CD4-positive, alpha-beta T cell (primary cell): ENCODE data around the gene SEMA5A. TPM values are rescaled to one million over a fixed set of nuclear protein-coding genes. Genes with fewer than 3 reads are reported as not detected.

Experiments used
- ATAC-seq: fragments of 200-7000 bp; cut with Tn5 transposase; one replicate; pipeline ENCODE4 v1.10.0; 2022; ENCODE audit warnings: mild to moderate bottlenecking; ENCODE audit not compliant: poor library complexity
- CTCF ChIA-PET: fragments of 350-600 bp; sonication (Branson Sonifier 250); formaldehyde crosslinking; loops from one replicate; lab custom pipeline; 2021; ENCODE audit warnings: antibody characterized with exemption, inconsistent platforms; lab: Charles Lee
- POLR2A ChIA-PET: fragments of 350-600 bp; sonication (Branson Sonifier 250); formaldehyde crosslinking; loops from one replicate; lab custom pipeline; 2021; ENCODE audit warnings: antibody characterized with exemption, inconsistent platforms; lab: Charles Lee
- DNase-seq, 14 experiments: peaks; one replicate each; pipeline ENCODE4 v3.0.0-alpha.2; 2013 to 2020; ENCODE audit warnings: mixed read lengths in 2 of 14
- H3K27ac ChIP-seq, 2 donors: one replicate each; pipeline versions ENCODE4 v1.5.1 to v1.7.0; 2013; ENCODE audit warnings: low read length in 2 of 2, low read depth in 1 of 2, mild to moderate bottlenecking in 1 of 2
- H3K27me3 ChIP-seq, 2 experiments: 1 replicate in 1 of 2; 2 replicates in 1 of 2; pipeline versions ENCODE4 v1.6.1 to v1.7.0; 2013; ENCODE audit warnings: low read length in 2 of 2, control low read depth in 1 of 2, mild to moderate bottlenecking in 1 of 2, moderate library complexity in 1 of 2; ENCODE audit not compliant: insufficient read depth in 2 of 2, control insufficient read depth in 1 of 2
- H3K36me3 ChIP-seq: one replicate; pipeline ENCODE4 v1.6.1; 2013; ENCODE audit warnings: low read length, control low read depth; ENCODE audit not compliant: insufficient read depth
- H3K4me1 ChIP-seq: one replicate; pipeline ENCODE4 v1.6.1; 2013; ENCODE audit warnings: low read length, control low read depth; ENCODE audit not compliant: insufficient read depth
- H3K4me3 ChIP-seq: one replicate; pipeline ENCODE4 v1.5.1; 2013; ENCODE audit warnings: mild to moderate bottlenecking, low read length, moderate library complexity
- H3K9me3 ChIP-seq, 2 experiments: 1 replicate in 1 of 2; 2 replicates in 1 of 2; pipeline versions ENCODE4 v1.6.1 to v1.7.0; 2013; ENCODE audit warnings: low read length in 2 of 2, mild to moderate bottlenecking in 2 of 2, control low read depth in 1 of 2, moderate library complexity in 1 of 2; ENCODE audit not compliant: control insufficient read depth in 1 of 2, insufficient read depth in 1 of 2
- H3K27ac Mint-ChIP-seq: one replicate; pipeline ENCODE4 v1.8.0; 2020; ENCODE audit warnings: mixed read lengths
- H3K27me3 Mint-ChIP-seq: one replicate; pipeline ENCODE4 v1.8.0; 2021; ENCODE audit warnings: mixed read lengths
- H3K36me3 Mint-ChIP-seq: one replicate; pipeline ENCODE4 v1.8.0; 2021; ENCODE audit warnings: low read depth, mixed read lengths
- H3K4me1 Mint-ChIP-seq: one replicate; pipeline ENCODE4 v1.8.0; 2021; ENCODE audit warnings: low read depth, mixed read lengths
- H3K4me3 Mint-ChIP-seq: one replicate; pipeline ENCODE4 v1.8.0; 2020; ENCODE audit warnings: mild to moderate bottlenecking, mixed read lengths
- H3K9me3 Mint-ChIP-seq: one replicate; pipeline ENCODE4 v1.8.0; 2020; ENCODE audit warnings: mixed read lengths
- CTCF ChIP-seq: fragments of 200-600 bp; IDR thresholded peaks from one replicate; pipeline ENCODE4 v1.8.0; 2022; ENCODE audit warnings: antibody characterized with exemption, mild to moderate bottlenecking
- intact Hi-C, 2 experiments: fragments of 100-400 bp; cut with DNase I in 1 of 2; cut with micrococcal nuclease in 1 of 2; formaldehyde crosslinking; loops; one replicate each; pipeline versions ENCODE4 v1.15.1 to v1.9.0; 2023 to 2025; cut with DNase I, micrococcal nuclease
- total RNA-seq, 174 experiments: library from RNA in 2 of 174; stranded (reverse) in 2 of 174; gene quantifications; one replicate each; pipeline ENCODE4 v1.2.3 and lab custom pipeline; 2021 to 2026

SEMA5A gene
- total RNA-seq, 2 experiments from 2014 or later = 2.0 to 2.9 TPM

DNA sequence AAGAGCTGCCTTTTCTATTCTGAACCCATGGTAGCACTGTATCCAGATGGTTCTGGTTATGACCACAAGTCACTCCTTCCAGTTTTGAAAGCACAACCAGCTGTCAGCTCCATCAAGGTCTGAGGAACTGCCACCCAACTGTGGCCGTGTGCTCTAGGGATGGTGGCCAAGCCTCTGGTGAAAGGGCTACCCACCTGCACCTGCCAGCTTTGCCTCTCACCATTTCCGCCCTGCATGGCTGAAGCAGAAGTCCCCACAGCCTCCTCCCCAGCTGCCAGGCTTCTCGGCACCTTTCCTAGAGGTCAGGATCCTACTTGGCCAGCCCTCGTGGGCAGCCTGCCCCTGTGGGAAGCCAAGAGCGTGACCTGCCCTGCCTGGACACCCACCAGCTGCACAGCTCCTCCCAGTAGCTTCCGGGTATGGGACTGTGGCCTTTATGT lies 16.8 kb downstream of the SEMA5A start:
- H3K4me3 Mint-ChIP-seq = no peak overlapping the region
- Histone ChIP-seq H3K4me3 (no peak overlapping the region), H3K4me1 (no peaks in the 10 kb centered on the region), H3K36me3 (no peaks in the 10 kb centered on the region), H3K27me3 (no peaks in the 10 kb centered on the region), H3K27ac (no peak overlapping the region), H3K9me3 (peaks cover 0 to 8% of the 10 kb centered on the region in 2 experiments)
- H3K36me3 Mint-ChIP-seq = no peaks in the 10 kb centered on the region
- no peaks in the 10 kb centered on the region for H3K9me3 Mint-ChIP-seq
- DNase-seq (no peak), ATAC-seq (no peak)
- intact Hi-C loops = no loop called here
- ChIA-PET CTCF (no interaction called here), POLR2A (no interaction called here)
- H3K4me1 Mint-ChIP-seq = no peaks in the 10 kb centered on the region
- no peak overlapping the region for H3K27ac Mint-ChIP-seq
- no peak for TF ChIP-seq CTCF
- no peaks in the 10 kb centered on the region for H3K27me3 Mint-ChIP-seq

GRCh38 chr5:9524941-9525340 lies 20.9 kb downstream of the SEMA5A start:
- DNase-seq (no peak), ATAC-seq (no peak)
- ChIA-PET CTCF (interaction anchor here (1.1 kb wide), 1 partner anchor 11 kb away, joined by 3 read pairs; no protein-coding TSS in a partner anchor), POLR2A (interaction anchor here (0.8 kb wide), 1 partner anchor 14 kb away, joined by 4 read pairs; no protein-coding TSS in a partner anchor)
- Mint-ChIP-seq H3K4me3 (no peak overlapping the region), H3K9me3 (peaks cover 3% of the 10 kb centered on the region), H3K36me3 (no peaks in the 10 kb centered on the region), H3K4me1 (no peaks in the 10 kb centered on the region), H3K27ac (no peak overlapping the region), H3K27me3 (no peaks in the 10 kb centered on the region)
- Histone ChIP-seq H3K36me3 (no peaks in the 10 kb centered on the region), H3K9me3 (peaks cover 0 to 11% of the 10 kb centered on the region in 2 experiments), H3K27ac (no peak overlapping the region), H3K4me3 (no peak overlapping the region), H3K4me1 (no peaks in the 10 kb centered on the region), H3K27me3 (no peaks in the 10 kb centered on the region)
- no peak for TF ChIP-seq CTCF
- intact Hi-C loops = no loop called here

- no peak for TF ChIP-seq CTCF
- ATAC-seq (no peak), DNase-seq (no peak)
- intact Hi-C loops = no loop called here
- Mint-ChIP-seq H3K4me1 (no peaks in the 10 kb centered on the region), H3K27me3 (no peaks in the 10 kb centered on the region), H3K36me3 (no peaks in the 10 kb centered on the region), H3K9me3 (peaks cover 3% of the 10 kb centered on the region), H3K4me3 (no peak overlapping the region), H3K27ac (no peak overlapping the region)
- no peak overlapping the region for H3K4me3 ChIP-seq
- H3K27me3 ChIP-seq = no peaks in the 10 kb centered on the region
- POLR2A ChIA-PET = no interaction called here
- H3K4me1 ChIP-seq = no peaks in the 10 kb centered on the region
- no peaks in the 10 kb centered on the region for H3K36me3 ChIP-seq
- H3K9me3 ChIP-seq = peaks cover 0 to 4% of the 10 kb centered on the region in 2 experiments
- CTCF ChIA-PET = no interaction called here
- H3K27ac ChIP-seq = no peak overlapping the region
These were observed 22.6 kb downstream of the SEMA5A start for GRCh38 chr5:9523090-9523823.
